ENCODE data around the gene RASGEF1C. TPM values are rescaled to one million over a fixed set of nuclear protein-coding genes. Genes with fewer than 3 reads are reported as not detected.

Gene RASGEF1C
- total RNA-seq, 2 experiments from 2014 or later, result not detected

DNA sequence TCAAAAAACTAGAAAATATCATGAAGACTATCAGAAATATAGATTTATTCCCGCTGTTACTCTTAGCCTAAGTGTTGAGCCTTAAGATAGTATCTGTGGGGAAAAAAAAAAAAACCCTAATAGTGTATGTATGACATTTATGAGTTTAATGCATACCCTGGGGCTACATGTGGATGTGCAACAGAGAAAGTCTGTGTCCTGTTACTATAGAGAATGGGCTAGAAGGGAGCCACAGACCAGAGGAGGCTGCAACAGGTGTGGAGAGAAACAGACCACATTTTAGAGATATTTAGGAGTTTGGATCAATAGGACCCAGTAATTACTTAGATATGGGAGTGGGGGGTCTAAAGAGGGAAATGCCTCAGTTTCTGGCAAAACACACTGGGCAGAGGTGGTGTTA lies 152.9 kb downstream of the RASGEF1C start:
- no peaks in the 10 kb centered on the region for H3K4me1 ChIP-seq (ENCODE audit: insufficient read depth, low read length)
- peaks cover 3% of the 10 kb centered on the region for H3K4me1 Mint-ChIP-seq (ENCODE audit: low read depth)
- H3K27me3 ChIP-seq (ENCODE audit: control insufficient read depth in 1 of 2, insufficient read depth in 2 of 2, low read length in 2 of 2), result no peaks in the 10 kb centered on the region
- H3K9me3 Mint-ChIP-seq, result no peaks in the 10 kb centered on the region
- H3K4me3 Mint-ChIP-seq, result no peak overlapping the region
- H3K4me3 ChIP-seq (ENCODE audit: low read length), result no peak overlapping the region
- intact Hi-C loops (cut with DNase I, micrococcal nuclease), result no loop called here
- no peaks in the 10 kb centered on the region for H3K27me3 Mint-ChIP-seq
- no peak for ATAC-seq (ENCODE audit: poor library complexity)
- ChIA-PET POLR2A (no interaction called here), CTCF (no interaction called here)
- H3K36me3 ChIP-seq (ENCODE audit: insufficient read depth, low read length), result no peaks in the 10 kb centered on the region
- no peak overlapping the region for H3K27ac ChIP-seq (ENCODE audit: low read depth in 1 of 2, low read length in 2 of 2)
- no peaks in the 10 kb centered on the region for H3K9me3 ChIP-seq (ENCODE audit: control insufficient read depth in 1 of 2, insufficient read depth in 1 of 2, low read length in 2 of 2)
- TF ChIP-seq, protein P1, sequence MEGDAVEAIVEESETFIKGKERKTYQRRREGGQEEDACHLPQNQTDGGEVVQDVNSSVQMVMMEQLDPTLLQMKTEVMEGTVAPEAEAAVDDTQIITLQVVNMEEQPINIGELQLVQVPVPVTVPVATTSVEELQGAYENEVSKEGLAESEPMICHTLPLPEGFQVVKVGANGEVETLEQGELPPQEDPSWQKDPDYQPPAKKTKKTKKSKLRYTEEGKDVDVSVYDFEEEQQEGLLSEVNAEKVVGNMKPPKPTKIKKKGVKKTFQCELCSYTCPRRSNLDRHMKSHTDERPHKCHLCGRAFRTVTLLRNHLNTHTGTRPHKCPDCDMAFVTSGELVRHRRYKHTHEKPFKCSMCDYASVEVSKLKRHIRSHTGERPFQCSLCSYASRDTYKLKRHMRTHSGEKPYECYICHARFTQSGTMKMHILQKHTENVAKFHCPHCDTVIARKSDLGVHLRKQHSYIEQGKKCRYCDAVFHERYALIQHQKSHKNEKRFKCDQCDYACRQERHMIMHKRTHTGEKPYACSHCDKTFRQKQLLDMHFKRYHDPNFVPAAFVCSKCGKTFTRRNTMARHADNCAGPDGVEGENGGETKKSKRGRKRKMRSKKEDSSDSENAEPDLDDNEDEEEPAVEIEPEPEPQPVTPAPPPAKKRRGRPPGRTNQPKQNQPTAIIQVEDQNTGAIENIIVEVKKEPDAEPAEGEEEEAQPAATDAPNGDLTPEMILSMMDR (IDR thresholded peaks at IDR 0.05), result no peak
- H3K27ac Mint-ChIP-seq, result no peak overlapping the region
- no peak for DNase-seq
- H3K36me3 Mint-ChIP-seq (ENCODE audit: low read depth), result peaks cover 4% of the 10 kb centered on the region

DNA sequence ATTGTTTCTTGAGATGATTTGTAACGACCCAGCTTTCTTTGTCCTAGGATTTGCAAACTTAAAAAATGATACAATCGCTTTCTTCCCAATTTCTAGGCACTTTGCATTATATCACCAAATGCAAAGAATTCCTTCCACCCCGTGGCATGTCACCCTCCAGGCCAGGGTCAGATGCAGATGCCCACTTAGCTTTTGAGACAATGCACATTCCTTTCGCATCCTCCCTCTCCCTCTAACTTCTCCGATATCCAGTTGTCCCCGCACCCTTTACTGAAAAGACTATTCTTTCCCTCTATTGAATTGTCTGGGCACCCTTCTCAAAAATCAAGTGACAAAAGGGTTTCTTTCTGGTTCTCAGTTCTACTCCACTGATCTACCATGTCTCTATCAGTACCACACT lies 154.8 kb downstream of the RASGEF1C start:
- Mint-ChIP-seq H3K9me3 (no peaks in the 10 kb centered on the region), H3K27ac (no peak overlapping the region), H3K4me1 (ENCODE audit: low read depth) (peaks cover 3% of the 10 kb centered on the region), H3K27me3 (no peaks in the 10 kb centered on the region), H3K4me3 (no peak overlapping the region), H3K36me3 (ENCODE audit: low read depth) (peaks cover 4% of the 10 kb centered on the region)
- Histone ChIP-seq H3K27ac (ENCODE audit: low read depth in 1 of 2, low read length in 2 of 2) (no peak overlapping the region), H3K9me3 (ENCODE audit: control insufficient read depth in 1 of 2, insufficient read depth in 1 of 2, low read length in 2 of 2) (no peaks in the 10 kb centered on the region), H3K27me3 (ENCODE audit: control insufficient read depth in 1 of 2, insufficient read depth in 2 of 2, low read length in 2 of 2) (no peaks in the 10 kb centered on the region), H3K4me3 (ENCODE audit: low read length) (no peak overlapping the region), H3K36me3 (ENCODE audit: insufficient read depth, low read length) (no peaks in the 10 kb centered on the region), H3K4me1 (ENCODE audit: insufficient read depth, low read length) (no peaks in the 10 kb centered on the region)
- TF ChIP-seq, protein P1 (IDR thresholded peaks at IDR 0.05), result no peak
- ATAC-seq (ENCODE audit: poor library complexity) (no peak), DNase-seq (no peak)
- POLR2A ChIA-PET, result no interaction called here
- CTCF ChIA-PET, result no interaction called here
- intact Hi-C loops (cut with DNase I, micrococcal nuclease), result no loop called here

DNA sequence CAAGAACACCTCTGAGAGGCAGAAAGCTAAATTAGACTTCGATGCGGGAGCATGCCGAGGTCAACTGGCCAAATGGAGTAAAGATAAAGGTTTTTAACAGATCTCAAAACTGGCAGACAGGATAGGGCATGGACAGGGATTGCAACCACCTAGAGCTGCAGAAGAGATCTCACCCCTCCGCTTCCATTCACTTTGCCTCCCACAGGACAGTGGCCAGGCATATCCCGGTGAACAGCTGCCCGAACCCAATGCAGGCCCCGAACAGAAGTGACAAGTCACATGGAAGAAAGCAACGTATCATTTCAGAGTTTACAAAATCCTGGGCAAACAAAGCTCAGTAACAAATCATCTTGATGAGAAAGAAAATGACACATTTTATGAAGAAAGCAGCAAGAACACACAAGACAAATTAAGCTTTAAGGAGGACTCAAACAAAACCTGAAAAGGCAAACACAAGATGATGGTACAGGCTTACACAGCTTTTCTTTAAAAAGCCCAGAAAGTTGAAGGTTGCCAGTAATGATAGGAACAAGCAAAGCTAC lies 155.9 kb downstream of the RASGEF1C start:
- TF ChIP-seq, protein P1 (IDR thresholded peaks at IDR 0.05), result no peak
- Histone ChIP-seq H3K27ac (ENCODE audit: low read depth in 1 of 2, low read length in 2 of 2) (no peak overlapping the region), H3K27me3 (ENCODE audit: control insufficient read depth in 1 of 2, insufficient read depth in 2 of 2, low read length in 2 of 2) (no peaks in the 10 kb centered on the region), H3K4me3 (ENCODE audit: low read length) (no peak overlapping the region), H3K9me3 (ENCODE audit: control insufficient read depth in 1 of 2, insufficient read depth in 1 of 2, low read length in 2 of 2) (no peaks in the 10 kb centered on the region), H3K36me3 (ENCODE audit: insufficient read depth, low read length) (no peaks in the 10 kb centered on the region), H3K4me1 (ENCODE audit: insufficient read depth, low read length) (no peaks in the 10 kb centered on the region)
- Mint-ChIP-seq H3K36me3 (ENCODE audit: low read depth) (no peaks in the 10 kb centered on the region), H3K9me3 (no peaks in the 10 kb centered on the region), H3K4me1 (ENCODE audit: low read depth) (peaks cover 3% of the 10 kb centered on the region), H3K4me3 (no peak overlapping the region), H3K27me3 (no peaks in the 10 kb centered on the region), H3K27ac (no peak overlapping the region)
- intact Hi-C loops (cut with DNase I, micrococcal nuclease), result no loop called here
- ATAC-seq (ENCODE audit: poor library complexity), result no peak
- ChIA-PET CTCF (no interaction called here), POLR2A (no interaction called here)
- no peak for DNase-seq
